ENCODE data around the gene DPEP1. TPM values are rescaled to one million over a fixed set of nuclear protein-coding genes. Genes with fewer than 3 reads are reported as not detected.
A peak's percentile ranks its signal among the peaks of the same experiment; 100 is the strongest.

The DPEP1 gene
- total and polyA plus RNA-seq, 2 donors (not counting 3 experiments of a cell fraction or from before 2014, with no cell fraction given) = 0.37 to 0.44 TPM

DNA sequence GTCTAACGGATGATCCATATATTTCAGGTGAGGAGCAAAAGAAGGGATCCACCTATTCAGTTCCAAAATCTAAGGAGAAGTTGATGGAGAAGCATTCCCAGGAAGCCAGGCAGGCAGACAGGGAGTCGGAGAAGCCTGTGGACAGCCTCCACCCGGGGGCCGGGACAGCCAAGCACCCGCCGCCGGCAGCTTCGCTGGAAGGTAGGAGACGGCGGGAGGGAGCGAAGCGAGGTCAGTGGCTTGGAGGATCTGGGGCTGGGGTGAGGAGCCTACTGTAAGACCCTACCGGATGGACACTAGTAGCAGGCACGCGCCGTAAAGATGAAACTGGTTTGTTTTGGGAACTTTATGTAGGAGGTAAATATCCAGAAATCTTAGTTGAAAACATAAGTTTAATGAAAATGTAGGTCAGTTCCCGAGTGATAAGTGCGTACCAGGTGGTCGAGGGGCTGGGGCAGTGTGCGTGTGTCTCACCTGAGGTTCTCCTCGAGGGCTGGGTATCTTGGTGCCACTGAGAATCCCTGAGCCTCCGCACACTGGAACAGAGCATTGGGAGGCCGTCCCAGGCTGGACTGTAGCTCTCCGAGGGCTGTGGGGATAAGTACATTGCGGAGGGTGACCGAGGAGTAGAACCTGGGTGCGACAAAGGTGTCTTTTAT lies 44.9 kb downstream of the DPEP1 start:
- H3K4me3 ChIP-seq (replicated peaks in 1 of 3; ENCODE audit: insufficient read depth in 1 of 3, low read depth in 1 of 3, low read length in 3 of 3) = peak overlapping the region; percentile 68 to 98 (median 74)
- ChIA-PET CTCF (interaction anchor here (0.6 to 1.6 kb wide), 5 partner anchors 9 to 44 kb away, joined by 3 to 5 read pairs (median 3); partner anchors contain the start of gene CDK10), POLR2A (no interaction called here)
- dilution Hi-C loops (cut with MboI; ENCODE audit: extremely low pct_ligation_motif_present, low sequenced_read_pairs) = no loop called here
- H3K9ac ChIP-seq (replicated peaks; ENCODE audit: extremely low read depth, insufficient read depth, low read length) = peak overlapping the region; percentile 77
- intact Hi-C loops (cut with micrococcal nuclease) = no loop called here
- H3K27me3 ChIP-seq (ENCODE audit: control insufficient read depth in 2 of 2, insufficient read depth in 2 of 2, low read length in 2 of 2) = no peaks in the 10 kb centered on the region
- TF ChIP-seq, protein P1, sequence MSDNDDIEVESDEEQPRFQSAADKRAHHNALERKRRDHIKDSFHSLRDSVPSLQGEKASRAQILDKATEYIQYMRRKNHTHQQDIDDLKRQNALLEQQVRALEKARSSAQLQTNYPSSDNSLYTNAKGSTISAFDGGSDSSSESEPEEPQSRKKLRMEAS (IDR thresholded peaks at IDR 0.05; ENCODE audit: insufficient read depth, insufficient read length) = no peak
- TF ChIP-seq MYC (IDR thresholded peaks at IDR 0.05; ENCODE audit: low read depth, low read length) = no peak
- TF ChIP-seq GATA2 (IDR thresholded peaks at IDR 0.05; ENCODE audit: insufficient read depth, insufficient read length, low read depth, low read length) = no peak
- TF ChIP-seq, protein P2, sequence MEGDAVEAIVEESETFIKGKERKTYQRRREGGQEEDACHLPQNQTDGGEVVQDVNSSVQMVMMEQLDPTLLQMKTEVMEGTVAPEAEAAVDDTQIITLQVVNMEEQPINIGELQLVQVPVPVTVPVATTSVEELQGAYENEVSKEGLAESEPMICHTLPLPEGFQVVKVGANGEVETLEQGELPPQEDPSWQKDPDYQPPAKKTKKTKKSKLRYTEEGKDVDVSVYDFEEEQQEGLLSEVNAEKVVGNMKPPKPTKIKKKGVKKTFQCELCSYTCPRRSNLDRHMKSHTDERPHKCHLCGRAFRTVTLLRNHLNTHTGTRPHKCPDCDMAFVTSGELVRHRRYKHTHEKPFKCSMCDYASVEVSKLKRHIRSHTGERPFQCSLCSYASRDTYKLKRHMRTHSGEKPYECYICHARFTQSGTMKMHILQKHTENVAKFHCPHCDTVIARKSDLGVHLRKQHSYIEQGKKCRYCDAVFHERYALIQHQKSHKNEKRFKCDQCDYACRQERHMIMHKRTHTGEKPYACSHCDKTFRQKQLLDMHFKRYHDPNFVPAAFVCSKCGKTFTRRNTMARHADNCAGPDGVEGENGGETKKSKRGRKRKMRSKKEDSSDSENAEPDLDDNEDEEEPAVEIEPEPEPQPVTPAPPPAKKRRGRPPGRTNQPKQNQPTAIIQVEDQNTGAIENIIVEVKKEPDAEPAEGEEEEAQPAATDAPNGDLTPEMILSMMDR (IDR thresholded peaks at IDR 0.05; ENCODE audit: extremely low read depth in 1 of 2, insufficient read depth in 1 of 2, low read depth in 1 of 2, low read length in 2 of 2) = no peak
- TF ChIP-seq JUN (IDR thresholded peaks at IDR 0.05; ENCODE audit: borderline replicate concordance, insufficient read depth, insufficient read length, low read depth) = no peak
- no peak for TF ChIP-seq POLR2AphosphoS5 (IDR thresholded peaks at IDR 0.05; ENCODE audit: insufficient read depth, low read depth, low read length)
- TF ChIP-seq FOS (IDR thresholded peaks at IDR 0.05; ENCODE audit: borderline replicate concordance, insufficient read depth, low read length) = no peak
- no peak for TF ChIP-seq POLR2A (IDR thresholded peaks at IDR 0.05; ENCODE audit: low read depth, low read length)
- no peak for TF ChIP-seq EZH2 (IDR thresholded peaks at IDR 0.05; ENCODE audit: borderline replicate concordance, low read depth, low read length, severe bottlenecking)
- BruUV-seq (replicated peaks) = no TSS peak
- peak overlapping the region; percentile 87 for H2AFZ ChIP-seq (ENCODE audit: low read depth, low read length)
- H4K20me1 ChIP-seq (replicated peaks; ENCODE audit: control insufficient read depth, extremely low read depth, insufficient read depth, low read length) = no peaks in the 10 kb centered on the region
- DNase-seq (ENCODE audit: low read depth, low spot score) = no peak
- H3K4me2 ChIP-seq (ENCODE audit: insufficient read depth, low read length) = peak overlapping the region; percentile 51
- H3K4me1 ChIP-seq (ENCODE audit: control insufficient read depth, extremely low read depth, insufficient read depth, low read length) = peaks cover 13% of the 10 kb centered on the region
- H3K79me2 ChIP-seq (ENCODE audit: control insufficient read depth, insufficient read depth, low read length) = peaks cover 34% of the 10 kb centered on the region
- no peaks in the 10 kb centered on the region for H3K9me3 ChIP-seq (replicated peaks; ENCODE audit: control insufficient read depth, insufficient read depth, low read length)
- no peaks in the 10 kb centered on the region for H3K9me1 ChIP-seq (replicated peaks; ENCODE audit: control insufficient read depth, extremely low read depth, insufficient read depth, low read length)
- peak overlapping the region; percentile 49 for H3K27ac ChIP-seq (ENCODE audit: insufficient read depth, low read depth, low read length)
- no peak for FAIRE-seq
- H3K36me3 ChIP-seq (ENCODE audit: control insufficient read depth in 2 of 2, extremely low read depth in 1 of 2, insufficient read depth in 2 of 2, low read length in 2 of 2) = peaks cover 0 to 4% of the 10 kb centered on the region in 2 experiments

Data from endothelial cell of umbilical vein (primary cell).